ENCODE measurements around the gene PLXNA3. TPM values are rescaled to one million over a fixed set of nuclear protein-coding genes. Genes with fewer than 3 reads are reported as not detected.

Gene PLXNA3
- total and polyA plus RNA-seq, 2 experiments from 2014 or later, result 13.7 to 23.3 TPM

- H3K27me3 ChIP-seq, result no peaks in the 10 kb centered on the region
- no peak for TF ChIP-seq CTCF (IDR thresholded peaks at IDR 0.05; ENCODE audit: low read depth, low read length)
- no peak for DNase-seq (ENCODE audit: low read depth in 1 of 2, low spot score in 1 of 2)
- H3K4me1 ChIP-seq (ENCODE audit: low read depth), result no peaks in the 10 kb centered on the region
- no peaks in the 10 kb centered on the region for H3K36me3 ChIP-seq
- no peak overlapping the region for H3K4me3 ChIP-seq
- H3K27ac ChIP-seq, result no peak overlapping the region
- no peaks in the 10 kb centered on the region for H3K9me3 ChIP-seq (ENCODE audit: low read depth)
These were observed 9.5 kb downstream of the PLXNA3 start for GRCh38 chrX:154467556-154467955.

- Histone ChIP-seq H3K4me1 (ENCODE audit: low read depth) (no peaks in the 10 kb centered on the region), H3K4me3 (no peak overlapping the region), H3K9me3 (ENCODE audit: low read depth) (no peaks in the 10 kb centered on the region), H3K27ac (no peak overlapping the region), H3K27me3 (no peaks in the 10 kb centered on the region), H3K36me3 (no peaks in the 10 kb centered on the region)
- TF ChIP-seq CTCF (IDR thresholded peaks at IDR 0.05; ENCODE audit: low read depth, low read length), result no peak
- DNase-seq (ENCODE audit: low read depth in 1 of 2, low spot score in 1 of 2), result no peak
These were observed 10.1 kb downstream of the PLXNA3 start for GRCh38 chrX:154468217-154468616.

GRCh38 chrX:154469114-154469513, 11.0 kb downstream of the PLXNA3 start:
- Histone ChIP-seq H3K9me3 (ENCODE audit: low read depth) (no peaks in the 10 kb centered on the region), H3K36me3 (no peaks in the 10 kb centered on the region), H3K4me1 (ENCODE audit: low read depth) (no peaks in the 10 kb centered on the region), H3K27ac (no peak overlapping the region), H3K27me3 (no peaks in the 10 kb centered on the region), H3K4me3 (no peak overlapping the region)
- TF ChIP-seq CTCF (IDR thresholded peaks at IDR 0.05; ENCODE audit: low read depth, low read length), result no peak
- DNase-seq (ENCODE audit: low read depth in 1 of 2, low spot score in 1 of 2), result no peak

- no peaks in the 10 kb centered on the region for H3K27me3 ChIP-seq
- no peak overlapping the region for H3K4me3 ChIP-seq
- no peak for DNase-seq (ENCODE audit: low read depth in 1 of 2, low spot score in 1 of 2)
- no peaks in the 10 kb centered on the region for H3K36me3 ChIP-seq
- no peak for TF ChIP-seq CTCF (IDR thresholded peaks at IDR 0.05; ENCODE audit: low read depth, low read length)
- H3K9me3 ChIP-seq (ENCODE audit: low read depth), result no peaks in the 10 kb centered on the region
- no peaks in the 10 kb centered on the region for H3K4me1 ChIP-seq (ENCODE audit: low read depth)
- H3K27ac ChIP-seq, result no peak overlapping the region
These were observed 11.8 kb downstream of the PLXNA3 start for GRCh38 chrX:154469880-154470279.

GRCh38 chrX:154470434-154470833, 12.4 kb downstream of the PLXNA3 start:
- no peak for DNase-seq (ENCODE audit: low read depth in 1 of 2, low spot score in 1 of 2)
- Histone ChIP-seq H3K27me3 (no peaks in the 10 kb centered on the region), H3K36me3 (no peaks in the 10 kb centered on the region), H3K9me3 (ENCODE audit: low read depth) (no peaks in the 10 kb centered on the region), H3K4me1 (ENCODE audit: low read depth) (no peaks in the 10 kb centered on the region), H3K27ac (no peak overlapping the region), H3K4me3 (no peak overlapping the region)
- TF ChIP-seq CTCF (IDR thresholded peaks at IDR 0.05; ENCODE audit: low read depth, low read length), result no peak
